DMS153 treated with DMSO at 0.1 percent for 48 hours (cell line): ENCODE results near the gene ZNF48.

Experiments
- DNase-seq: peaks from one replicate; lab custom pipeline; 2025; ENCODE audit not compliant: unreplicated experiment; lab: John Stamatoyannopoulos, UW

The ZNF48 gene

DNA sequence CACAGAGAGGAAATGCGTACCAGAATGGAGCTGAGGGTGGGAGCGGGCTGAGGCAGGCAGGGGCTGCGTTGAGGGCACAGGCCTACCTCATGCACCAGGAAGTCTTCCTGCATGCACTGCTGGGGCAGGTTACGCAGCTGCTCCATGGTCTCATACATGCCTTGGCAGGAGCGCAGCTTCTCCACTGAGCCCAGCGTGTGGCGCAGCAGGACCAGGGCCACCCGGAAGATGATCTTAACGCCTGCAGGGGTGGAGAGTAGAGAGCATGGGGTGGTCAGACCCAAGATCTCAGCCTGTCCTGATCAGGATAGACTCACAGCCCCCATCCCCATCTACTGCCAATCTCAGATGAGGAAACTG is 36.7 kb upstream of the ZNF48 start:
- no peak for DNase-seq

DNA sequence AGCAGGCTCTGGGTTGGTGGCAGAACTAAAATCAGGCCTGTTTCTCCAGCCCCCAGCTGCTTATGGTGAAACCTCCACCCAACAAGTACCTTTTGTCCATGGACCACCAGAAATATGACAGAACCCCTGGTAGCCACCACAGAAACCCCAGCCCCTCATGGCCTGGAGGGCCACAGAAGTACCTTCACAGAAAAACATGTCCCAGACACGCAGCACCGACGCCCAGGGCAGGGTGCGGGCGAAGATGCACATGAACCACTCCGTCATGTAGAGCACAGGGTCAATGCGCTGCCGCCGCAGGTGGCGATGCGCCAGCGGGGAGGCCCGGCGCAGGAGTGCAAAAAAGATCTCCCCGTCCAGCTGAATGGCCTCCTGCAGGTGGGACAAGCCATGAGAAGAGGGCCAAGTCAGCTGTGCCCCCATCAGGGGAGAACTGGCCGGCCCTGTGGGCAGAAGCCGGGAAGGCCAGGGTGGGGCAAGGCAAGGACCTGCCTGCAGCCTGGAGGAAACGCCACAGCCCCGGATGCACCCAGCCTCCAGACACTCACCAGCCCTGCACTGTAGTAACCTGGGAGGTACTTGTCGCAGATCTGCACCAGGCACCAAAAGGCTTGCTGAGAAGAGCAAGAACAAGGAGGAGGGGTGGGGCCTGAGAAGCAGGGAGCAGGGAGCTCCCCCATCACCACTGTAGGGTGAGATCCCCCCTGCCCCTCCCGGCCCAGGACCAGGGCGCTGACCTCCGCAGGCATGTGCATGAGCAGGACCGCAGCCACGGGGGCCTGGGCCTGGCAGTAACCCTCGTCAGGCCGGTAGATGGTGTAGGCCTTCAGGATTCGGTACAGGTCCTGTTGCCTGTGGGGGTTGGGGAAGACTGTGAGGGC is 36.0 kb upstream of the ZNF48 start:
- no peak for DNase-seq

DNA sequence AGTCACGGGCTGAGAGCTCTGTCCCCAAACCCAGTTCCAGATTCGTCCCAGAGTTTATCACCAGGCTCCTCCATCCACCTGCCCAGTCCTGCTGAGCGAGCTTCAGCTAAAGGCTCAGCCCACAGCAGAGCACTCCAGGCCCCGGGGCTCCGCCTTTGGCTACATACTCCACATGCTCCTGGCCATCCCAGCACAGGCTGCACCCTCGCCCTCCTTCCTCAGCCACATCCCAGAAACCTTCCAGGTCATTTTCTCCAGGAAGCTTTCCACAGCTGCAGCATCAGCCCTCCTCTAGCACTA is 35.4 kb upstream of the ZNF48 start:
- no peak for DNase-seq

DNA sequence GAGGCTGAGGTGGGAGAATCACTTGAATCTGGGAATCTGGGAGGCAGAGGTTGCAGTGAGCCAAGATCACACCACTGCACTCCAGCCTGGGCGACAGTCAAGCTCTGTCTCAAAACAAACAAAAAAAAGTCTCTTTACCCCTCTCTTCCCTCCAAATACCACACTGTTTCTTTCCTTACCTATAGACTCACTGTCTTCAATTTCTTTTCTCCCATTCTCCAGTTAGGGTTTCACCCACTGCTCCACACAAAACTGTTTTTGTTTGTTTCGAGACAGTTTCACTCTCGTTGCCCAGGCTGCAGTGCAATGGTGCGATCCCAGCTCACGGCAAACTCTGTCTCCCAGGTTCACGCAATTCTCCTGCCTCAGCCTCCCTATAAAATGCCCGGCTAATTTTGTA is 34.0 kb upstream of the ZNF48 start:
- DNase-seq, result no peak

DNA sequence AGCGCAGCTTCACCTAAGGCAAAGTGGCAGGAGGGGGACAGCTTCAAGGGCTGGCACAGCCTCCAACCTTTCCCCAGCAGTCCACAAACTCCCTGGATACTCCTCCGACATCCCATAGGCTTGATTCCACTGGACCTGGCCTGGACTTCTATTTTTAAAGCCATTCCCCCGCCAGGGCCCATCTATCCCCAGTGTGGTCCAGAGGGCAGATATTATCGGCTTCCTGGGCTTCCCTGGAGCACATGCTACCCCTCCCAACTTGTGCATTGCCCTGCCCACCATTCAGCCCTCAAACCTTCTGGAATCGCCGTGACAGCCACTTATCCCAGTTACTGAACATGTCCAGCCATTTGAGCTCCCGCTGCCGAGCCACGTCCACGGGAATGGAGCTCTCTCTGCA is 30.0 kb upstream of the ZNF48 start:
- DNase-seq, result no peak

DNA sequence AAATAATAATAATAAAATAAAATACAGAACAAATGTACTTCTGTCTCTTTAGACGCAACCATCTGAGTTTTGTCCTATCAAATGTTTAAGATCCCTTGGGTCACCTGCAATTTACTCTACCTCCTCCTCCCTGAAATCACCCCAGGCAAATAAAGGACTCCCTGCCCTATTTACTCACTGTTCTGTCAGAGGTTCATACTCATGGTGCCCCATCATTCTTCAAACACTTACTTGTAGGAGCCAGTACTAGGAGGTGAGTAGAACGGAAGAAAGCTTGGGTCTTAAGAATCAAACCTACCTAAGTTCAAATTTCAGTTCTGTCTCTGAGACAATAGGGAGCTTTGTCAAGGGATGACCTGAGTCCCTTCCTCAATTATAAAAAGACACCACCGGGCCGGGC is 28.7 kb upstream of the ZNF48 start:
- no peak for DNase-seq

DNA sequence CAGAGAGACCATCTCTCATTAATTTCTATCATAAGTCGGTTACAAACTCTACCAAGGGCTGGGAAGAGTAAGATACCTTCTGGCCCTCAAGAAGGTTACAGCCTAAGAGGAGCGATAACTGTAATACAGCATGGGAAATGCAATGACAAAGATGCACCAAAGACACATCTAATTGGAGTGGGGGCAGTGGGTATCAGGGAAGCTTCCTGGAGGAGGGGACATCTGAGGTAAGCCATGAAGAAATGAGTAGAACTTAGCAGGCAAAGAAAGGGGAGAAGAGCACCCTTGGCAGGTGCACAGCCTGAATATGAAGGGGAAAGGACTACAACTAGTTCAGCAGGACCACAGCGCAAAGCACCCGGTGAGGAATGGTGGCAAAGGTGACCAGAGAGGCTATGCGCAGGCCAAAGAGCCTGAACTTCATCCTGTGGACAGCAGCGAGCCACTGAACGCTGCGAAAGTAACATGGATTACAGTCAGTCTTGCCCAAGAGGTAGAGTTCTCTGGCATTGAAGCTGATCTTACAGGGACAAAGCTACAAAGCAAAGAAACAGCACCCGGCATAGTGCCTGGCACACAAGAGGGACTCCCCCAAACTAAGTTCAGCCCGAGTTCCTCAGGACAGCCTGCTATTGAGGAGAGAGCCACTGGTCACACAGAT is 27.7 kb upstream of the ZNF48 start:
- no peak for DNase-seq

DNA sequence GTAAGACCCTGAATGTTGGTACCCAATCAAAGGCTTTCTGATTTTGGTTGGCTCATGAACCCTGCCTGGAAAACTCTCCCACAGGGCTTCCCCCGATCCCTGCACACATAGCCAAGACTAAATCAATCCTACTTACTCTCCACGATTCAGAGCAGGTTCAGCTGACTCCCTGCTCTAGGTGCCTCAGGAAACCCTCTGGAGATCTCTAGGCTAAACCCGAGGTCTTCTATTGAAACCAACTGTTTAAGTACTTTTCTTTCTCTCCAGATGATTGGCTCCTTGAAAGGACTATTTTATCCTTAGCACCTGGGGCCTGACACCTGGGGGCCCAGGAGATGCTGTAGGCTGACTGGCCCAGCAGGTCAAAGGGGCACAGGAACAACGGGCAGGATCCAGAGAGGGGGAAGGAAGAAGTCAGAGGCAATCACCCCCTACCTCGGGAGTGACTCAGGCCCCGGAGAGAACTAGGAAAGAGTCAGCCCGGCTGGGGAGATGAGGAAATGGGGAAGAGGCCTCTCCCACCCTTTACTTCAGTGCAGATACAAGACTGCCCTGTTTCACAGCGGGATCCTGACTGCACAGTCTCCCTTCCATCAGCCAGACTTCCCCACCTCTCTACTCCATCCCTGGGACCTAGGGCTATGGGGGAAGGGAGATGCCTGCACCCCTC is 27.0 kb upstream of the ZNF48 start:
- DNase-seq, result no peak

DNA sequence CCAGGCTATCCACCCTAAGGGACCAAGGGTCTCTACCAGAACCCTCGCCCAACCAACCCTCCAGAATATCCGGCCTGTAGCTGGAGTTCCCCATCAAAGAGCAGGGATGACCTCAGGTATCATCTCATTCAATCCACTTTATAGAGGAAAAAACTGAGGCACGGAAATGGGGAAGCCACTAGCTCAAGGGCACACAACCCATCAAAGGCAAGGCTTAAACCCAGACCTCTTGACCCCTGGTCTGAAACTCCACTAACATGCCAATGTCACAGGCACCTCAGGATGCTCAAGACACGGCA is 26.5 kb upstream of the ZNF48 start:
- no peak for DNase-seq

DNA sequence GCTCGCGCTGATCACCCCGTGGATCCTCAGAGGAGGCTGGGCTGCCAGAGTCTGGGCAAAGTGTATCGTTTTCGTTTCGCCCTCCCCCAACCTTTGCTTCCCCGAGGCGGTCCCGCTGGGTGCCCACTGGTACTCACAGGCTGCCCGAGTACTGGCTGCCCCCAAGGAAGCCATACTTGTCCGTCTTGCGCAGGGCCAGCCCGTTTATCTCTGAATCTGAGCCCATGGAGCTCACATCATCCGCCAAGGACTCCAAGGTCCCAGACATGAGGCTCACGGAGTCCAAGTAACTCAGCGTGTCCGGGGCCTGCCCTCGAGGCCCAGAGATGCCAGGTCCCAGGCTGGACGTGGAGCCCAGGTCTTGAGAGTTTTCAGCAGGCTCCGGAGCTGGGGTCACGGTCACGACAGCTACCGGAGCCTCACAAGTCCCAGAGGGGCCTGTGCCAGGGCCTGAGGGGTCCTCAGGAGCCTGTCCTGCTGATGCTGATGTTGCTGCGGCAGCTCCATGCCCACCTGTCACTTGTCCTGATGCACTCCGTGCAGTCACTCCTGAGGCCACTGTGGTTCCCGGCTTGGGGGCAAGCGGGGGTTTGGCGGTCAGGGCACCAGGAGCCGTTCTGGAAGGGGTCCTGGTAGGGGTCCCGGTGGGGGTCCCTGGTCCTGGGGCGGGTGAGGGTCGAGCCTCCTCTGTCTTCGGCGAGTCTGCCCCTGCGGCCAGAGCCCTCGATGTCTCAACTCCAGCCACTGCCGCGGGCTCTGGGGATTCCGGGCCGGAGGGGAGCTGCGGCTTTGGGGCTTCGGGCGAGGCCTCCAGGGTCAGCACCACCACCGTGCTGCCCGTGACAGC is 25.9 kb upstream of the ZNF48 start:
- no peak for DNase-seq

DNA sequence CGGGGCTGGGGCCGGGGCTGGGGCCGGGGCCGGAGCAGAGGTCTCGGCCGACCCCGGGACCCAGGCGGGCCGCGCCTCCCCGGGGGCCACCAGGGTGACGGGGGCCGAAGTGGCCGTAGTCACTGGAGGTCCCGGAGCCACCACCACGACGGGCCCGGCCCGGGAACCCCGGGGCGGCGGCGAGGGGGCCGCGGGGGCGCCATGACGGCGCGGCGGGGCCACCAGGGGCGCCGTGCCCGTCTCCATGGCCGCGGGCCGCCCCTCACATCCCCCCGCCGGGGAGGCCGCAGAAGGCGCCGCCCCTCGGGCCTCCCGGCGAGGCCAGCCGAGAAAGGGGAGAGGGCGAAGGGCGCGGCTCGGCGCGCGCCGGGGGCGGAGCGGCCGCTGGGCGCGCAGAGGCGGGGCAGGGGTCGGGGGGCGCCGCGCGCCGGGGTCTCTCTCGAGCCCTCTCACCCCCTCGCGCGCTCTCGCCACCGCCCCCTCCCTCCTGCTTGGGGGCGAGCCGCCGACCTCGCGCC is 25.2 kb upstream of the ZNF48 start:
- no peak for DNase-seq

DNA sequence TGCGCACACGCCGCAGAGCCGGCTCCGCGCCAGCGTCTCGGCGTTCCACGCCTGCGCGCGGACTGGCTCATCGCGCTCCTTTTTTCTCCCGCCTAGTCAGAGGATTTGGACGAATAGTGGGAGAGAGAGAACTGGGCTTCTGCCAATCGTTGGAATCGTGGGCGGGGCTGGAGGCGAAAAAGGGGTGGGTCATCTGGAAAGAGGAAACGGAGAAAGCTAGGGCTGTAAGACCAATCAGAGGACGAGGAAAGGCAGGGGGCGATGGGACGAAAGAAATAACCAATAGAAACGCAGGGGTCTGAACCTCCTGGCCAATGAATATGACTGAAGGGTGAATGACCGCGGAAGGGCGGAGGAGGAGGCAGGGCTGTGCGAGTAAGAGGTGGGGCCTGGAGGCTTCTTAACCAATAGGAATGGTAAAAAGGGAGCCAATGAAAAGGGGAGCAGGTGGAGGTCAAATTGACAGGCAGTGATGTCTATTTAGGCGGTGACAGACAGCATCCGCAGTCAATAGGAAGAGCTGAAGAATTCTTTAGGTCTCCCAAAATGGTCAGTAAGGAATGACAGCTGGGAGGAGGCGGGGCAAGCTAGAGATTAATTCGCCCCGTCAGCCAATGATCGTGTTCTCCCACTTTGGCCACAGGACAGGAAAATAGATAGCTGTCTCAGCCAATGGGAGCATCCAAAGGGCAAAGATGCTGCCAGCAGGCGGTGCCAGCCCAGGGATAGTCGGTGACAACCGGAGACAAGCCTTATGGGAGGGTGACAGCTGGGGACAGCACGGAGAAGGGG is 24.6 kb upstream of the ZNF48 start, which contains the start of gene TBC1D10B:
TSS of gene TBC1D10B (minus strand) at position 39 of the 792 bp plus-strand sequence. CDS start 311 bp downstream, outside the sequence.
- DNase-seq, result peak; percentile 100

DNA sequence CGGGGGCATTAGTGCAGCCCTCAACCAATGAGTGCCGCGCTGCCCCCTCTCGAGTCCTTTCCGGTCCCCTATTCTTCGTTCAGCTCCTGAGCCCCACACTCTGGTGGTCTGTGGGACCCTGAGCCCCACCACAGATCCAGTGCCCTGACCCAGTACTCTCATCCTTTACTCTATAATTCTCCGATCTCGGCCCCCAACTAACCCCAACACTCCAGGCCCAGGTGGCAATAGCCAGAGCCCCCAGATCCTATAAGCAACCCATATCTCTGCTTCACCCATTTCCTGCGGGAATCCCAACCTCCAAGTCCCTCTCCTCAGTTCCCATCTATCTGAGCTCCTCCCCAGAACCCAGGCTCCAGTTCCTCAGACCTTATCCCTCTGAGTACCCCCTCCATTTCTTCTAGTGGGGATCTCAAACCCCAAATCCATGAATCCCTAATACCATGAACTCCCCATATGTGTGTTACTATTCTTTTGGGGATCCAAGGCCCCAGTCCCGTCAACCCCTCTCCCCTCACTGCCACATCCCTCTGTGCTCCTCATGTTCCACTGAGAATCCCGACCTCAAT is 23.9 kb upstream of the ZNF48 start:
- DNase-seq, result no peak

DNA sequence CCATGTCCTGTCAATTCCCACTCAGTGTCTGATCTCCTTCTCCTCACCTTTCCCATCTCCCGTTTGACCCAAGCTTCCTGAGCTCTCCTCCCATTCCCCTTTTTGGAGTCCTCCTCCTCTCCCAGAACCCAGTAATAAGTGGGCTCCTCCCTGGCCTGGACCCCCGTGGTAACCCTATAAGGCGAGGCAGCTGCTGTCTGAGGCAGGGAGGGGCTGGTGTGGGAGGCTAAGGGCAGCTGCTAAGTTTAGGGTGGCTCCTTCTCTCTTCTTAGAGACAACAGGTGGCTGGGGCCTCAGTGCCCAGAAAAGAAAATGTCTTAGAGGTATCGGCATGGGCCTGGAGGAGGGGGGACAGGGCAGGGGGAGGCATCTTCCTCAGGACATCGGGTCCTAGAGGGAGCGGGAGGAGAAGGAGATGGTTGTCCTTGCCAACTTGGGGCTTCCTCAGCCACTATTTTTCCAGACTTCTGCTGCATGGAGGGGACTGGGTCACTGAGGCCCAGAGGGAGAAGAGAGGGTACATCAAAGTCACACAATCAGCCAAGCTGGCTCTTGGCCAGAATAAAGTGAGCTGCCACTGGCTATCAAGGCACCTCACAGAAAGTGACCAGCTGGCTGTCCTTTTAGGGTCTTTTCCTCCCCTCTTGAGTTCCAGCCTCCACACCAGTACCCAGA is 23.0 kb upstream of the ZNF48 start:
- no peak for DNase-seq

DNA sequence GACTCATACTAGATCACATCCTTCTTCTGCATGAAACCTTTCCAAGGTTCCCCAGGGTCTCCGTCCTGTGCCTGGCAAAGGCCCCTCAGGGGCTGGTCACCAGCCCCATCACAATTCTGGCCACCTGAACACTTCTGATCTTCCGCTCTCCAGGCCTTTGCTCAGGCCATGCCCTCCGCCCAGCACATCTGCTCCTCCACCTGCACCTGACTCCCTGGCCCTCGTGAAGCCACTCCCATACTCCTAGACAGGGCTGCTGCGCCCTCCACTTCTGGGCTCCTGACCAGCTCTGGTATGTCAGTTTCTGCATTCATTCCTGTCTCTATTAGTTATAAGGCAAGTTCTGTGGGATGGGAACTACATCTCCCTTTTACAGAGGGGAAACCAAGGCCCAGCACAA is 22.5 kb upstream of the ZNF48 start:
- DNase-seq, result no peak

DNA sequence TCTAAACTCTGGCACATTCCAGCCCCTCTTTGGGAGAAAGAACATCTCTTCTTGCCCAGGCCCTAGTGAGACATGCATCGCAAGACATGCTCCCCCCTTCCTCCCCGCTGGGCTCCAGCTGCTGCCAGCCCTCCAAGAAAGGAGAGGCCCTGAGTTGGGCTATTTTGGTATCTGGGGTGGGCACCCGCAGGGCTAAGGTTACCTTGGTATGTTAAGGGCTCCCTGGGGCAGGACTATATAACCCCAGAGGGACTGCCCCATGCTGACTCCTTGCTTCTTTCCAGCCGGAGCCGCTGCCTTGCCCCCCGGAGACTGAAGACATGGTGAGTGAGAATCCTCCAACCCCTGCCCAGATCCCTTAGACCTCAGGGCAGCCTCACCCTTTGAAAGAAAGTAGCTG is 20.7 kb upstream of the ZNF48 start, which contains the start of gene MYL11:
TSS of gene MYL11 (plus strand) at position 265 of the 400 bp plus-strand sequence. CDS start at position 321, 56 bp downstream.
- DNase-seq, result no peak

DNA sequence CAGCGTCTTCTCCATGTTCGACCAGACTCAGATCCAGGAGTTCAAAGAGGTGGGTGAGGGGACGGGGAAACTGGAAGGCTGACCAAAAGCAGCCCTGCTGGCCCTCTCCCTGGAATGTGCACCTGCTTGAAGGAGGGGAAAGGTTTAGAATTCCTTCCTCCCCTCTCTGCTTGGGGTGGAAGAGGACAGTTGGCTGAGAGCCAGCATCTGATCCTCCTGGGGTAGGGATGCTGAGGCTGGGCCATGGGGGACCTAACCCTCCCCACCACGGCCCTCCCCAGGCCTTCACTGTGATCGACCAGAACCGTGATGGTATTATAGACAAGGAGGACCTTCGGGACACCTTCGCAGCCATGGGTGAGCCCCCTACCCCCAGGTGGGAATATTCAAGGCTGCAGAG is 19.4 kb upstream of the ZNF48 start:
- no peak for DNase-seq

DNA sequence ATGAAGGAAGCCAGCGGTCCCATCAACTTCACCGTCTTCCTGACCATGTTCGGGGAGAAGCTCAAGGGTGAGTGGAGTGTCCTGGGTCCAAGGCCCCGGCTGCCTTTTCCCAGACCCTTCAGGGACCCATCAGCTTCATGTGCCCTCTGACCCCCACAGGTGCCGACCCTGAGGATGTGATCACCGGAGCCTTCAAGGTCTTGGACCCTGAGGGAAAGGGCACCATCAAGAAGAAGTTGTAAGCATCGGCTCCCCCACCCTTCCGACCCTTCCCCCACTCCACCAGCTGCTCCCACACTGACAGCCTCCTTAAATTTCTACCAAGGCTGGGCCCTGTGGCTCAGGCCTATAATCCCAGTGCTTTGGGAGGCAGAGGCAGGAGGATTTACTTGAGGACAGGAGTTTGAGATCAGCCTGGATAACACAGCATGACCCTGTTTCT is 18.7 kb upstream of the ZNF48 start:
- DNase-seq, result no peak

DNA sequence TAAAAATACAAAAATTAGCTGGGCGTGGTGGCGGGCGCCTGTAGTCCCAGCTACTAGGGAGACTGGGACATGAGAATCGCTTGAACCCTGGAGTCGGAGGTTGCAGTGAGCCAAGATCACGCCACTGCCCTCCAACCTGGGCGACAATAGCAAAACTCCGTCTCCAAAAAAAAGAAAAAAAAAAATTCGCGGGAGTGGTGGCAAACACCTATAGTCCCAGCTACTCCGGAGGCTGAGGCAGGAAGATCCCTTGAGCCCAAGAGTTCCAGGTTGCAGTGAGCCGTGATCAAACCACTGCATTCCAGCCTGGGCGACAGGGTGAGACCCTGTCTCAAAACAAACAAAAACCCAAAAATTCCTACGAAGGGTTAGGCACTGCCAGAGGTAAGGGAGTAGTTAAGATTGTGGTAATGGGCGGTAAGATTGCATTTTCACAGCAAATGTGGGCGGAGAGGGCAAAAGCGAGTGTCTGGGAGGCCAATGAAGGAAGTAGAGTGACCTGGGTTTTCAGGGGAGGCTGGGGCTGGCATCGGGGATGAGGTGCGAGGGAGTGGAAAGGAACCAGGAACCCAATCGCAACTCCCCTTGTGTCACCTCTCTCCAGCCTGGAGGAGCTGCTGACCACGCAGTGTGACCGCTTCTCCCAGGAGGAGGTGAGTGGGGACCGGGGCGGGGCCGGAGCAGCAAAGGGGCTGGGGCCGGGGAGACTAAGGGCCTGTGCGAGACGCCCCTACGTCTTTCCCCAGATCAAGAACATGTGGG is 18.0 kb upstream of the ZNF48 start:
- DNase-seq, result no peak
